Ovary (tissue), 9 donors: ENCODE results near the gene TRIM61. TPM values are rescaled to one million over a fixed set of nuclear protein-coding genes. Genes with fewer than 3 reads are reported as not detected.
"Not testable (repeated sequence)": the region's sequence is repeated elsewhere in the genome, so short reads cannot be mapped to it uniquely, and the experiment has no call there.

Experiments used
- DNase-seq, 5 donors: peaks; one replicate each; pipeline ENCODE4 v3.0.0-alpha.2; 2019 to 2020
- H3K27ac ChIP-seq, 2 donors: fragments of 200-600 bp; one replicate each; pipeline versions ENCODE4 v1.5.1 to v1.8.0; 2019 to 2022
- H3K27me3 ChIP-seq: fragments of 200-600 bp; one replicate; pipeline ENCODE4 v1.8.0; 2022
- H3K36me3 ChIP-seq: fragments of 200-600 bp; sonication (generic); one replicate; pipeline ENCODE4 v1.5.1; 2019
- H3K4me1 ChIP-seq: one replicate; pipeline ENCODE4 v1.8.1; 2013; ENCODE audit warnings: mild to moderate bottlenecking, moderate library complexity; ENCODE audit not compliant: insufficient read depth
- H3K4me3 ChIP-seq: fragments of 200-600 bp; sonication (generic); one replicate; pipeline ENCODE4 v1.5.1; 2017
- H3K9me3 ChIP-seq, 2 donors: fragments of 200-600 bp in 1 of 2; sonication (generic) in 1 of 2; one replicate each; pipeline versions ENCODE4 v1.5.1 to v1.8.1; 2013 to 2019; ENCODE audit warnings: mild to moderate bottlenecking in 1 of 2, moderate library complexity in 1 of 2
- EP300 ChIP-seq: sonication (generic); formaldehyde crosslinking; IDR thresholded peaks from one replicate; pipeline ENCODE4 v1.6.1; 2017; ENCODE audit warnings: antibody characterized with exemption
- POLR2A ChIP-seq: fragments of 450-650 bp; IDR thresholded peaks from one replicate; pipeline ENCODE4 v1.6.1; 2017; ENCODE audit warnings: antibody characterized with exemption, mild to moderate bottlenecking, moderate library complexity
- WGBS, 3 donors: extraction: QIAGEN DNeasy Blood & Tissue Kit in 1 of 3; methylation state at CpG; one replicate each; pipeline versions ENCODE4 v1.1.5 to v1.1.7; 2013 to 2017; 5-methylcytosine and 5-hydroxymethylcytosine counted together
- intact Hi-C, 4 donors: fragments of 100-400 bp; cut with DNase I; formaldehyde crosslinking; loops; one replicate each; pipeline versions ENCODE4 v1.11.0 to v1.15.1; 2022 to 2023
- polyA plus RNA-seq, 2 donors: library from polyadenylated mRNA; stranded (reverse); fragments of 200-250 nt in 1 of 2; fragments of 350-450 nt in 1 of 2; fragmentation: Illumina TruSeq in 1 of 2; extraction: RNeasy Lipid Tissue Mini Kit (QIAGEN cat#74804) in 1 of 2; gene quantifications; one replicate each; pipeline ENCODE4 v1.2.3, GENCODE V29; 2013 to 2014
- total RNA-seq, 7 donors: library from RNA; depleted of rRNA in 2 of 7; stranded (reverse); fragments of >200 nt in 2 of 7; fragmentation: NEBNext Ultra II Directional in 3 of 7; extraction: Animal tissue kit (Norgen Biotek cat#: 25700) in 3 of 7; gene quantifications; one replicate each; pipeline versions ENCODE4 v1.1.0 to v1.2.4, GENCODE V29; 2016 to 2023
- TF ChIP-seq, protein P1 (sequence below), 3 donors: fragments of 450-650 bp in 2 of 3; fragments of 200-600 bp in 1 of 3; IDR thresholded peaks; one replicate each; pipeline versions ENCODE4 v1.5.1 to v1.8.0; 2016 to 2022; ENCODE audit warnings: antibody characterized with exemption in 3 of 3, mild to moderate bottlenecking in 1 of 3
- donor health status: DM: no; HTN: no; CAD: no; lungs with moderate emphysema.
- donor health status: DM: no; HTN: no; CAD: no.
- donor health status: Bipolar disorder and iron deficiency.
- donor health status: DM: yes; HTN: yes; CAD: no.
- donor health status: DM: no; HTN: no; CAD: no.
- donor health status: DM: yes; HTN: yes; CAD: no.

Gene TRIM61
- total and polyA plus RNA-seq, 9 donors = 0.36 to 3.4 (median 1.8) TPM

DNA sequence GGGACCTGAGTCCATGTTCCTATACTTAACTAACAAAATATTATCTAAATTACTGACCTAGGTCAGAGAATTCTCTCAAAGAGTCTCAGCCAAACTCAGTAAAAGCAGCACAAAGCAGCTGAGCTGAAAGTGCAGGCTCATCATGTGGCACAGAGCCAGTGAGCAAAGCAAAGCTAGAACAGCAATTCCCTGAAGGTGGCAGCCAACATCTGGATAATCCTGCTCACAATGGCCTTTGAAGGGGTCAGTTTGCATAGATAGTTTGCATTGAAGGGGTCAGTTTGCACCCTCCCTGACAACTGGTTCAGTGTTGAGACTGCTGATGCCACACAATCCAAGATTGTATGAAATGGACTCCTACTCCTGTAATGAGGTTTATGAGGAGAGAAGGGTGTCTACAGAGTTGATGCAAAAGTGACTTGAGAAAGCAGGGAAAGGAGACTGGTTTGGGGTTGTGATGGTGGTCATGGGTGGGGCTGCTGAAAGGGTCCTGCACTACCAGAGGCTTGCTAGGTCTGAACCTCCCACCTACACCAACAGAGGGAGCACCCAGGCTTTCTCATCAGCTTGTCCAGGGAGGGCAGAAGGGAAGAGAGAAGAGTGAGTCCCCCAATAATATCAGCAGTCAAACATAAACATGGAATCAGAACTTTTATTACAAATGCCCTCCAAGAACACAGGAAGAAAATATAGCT, 39.7 kb downstream of the TRIM61 start:
- TF ChIP-seq POLR2A (no peak), EP300 (no peak)
- TF ChIP-seq, protein P1, sequence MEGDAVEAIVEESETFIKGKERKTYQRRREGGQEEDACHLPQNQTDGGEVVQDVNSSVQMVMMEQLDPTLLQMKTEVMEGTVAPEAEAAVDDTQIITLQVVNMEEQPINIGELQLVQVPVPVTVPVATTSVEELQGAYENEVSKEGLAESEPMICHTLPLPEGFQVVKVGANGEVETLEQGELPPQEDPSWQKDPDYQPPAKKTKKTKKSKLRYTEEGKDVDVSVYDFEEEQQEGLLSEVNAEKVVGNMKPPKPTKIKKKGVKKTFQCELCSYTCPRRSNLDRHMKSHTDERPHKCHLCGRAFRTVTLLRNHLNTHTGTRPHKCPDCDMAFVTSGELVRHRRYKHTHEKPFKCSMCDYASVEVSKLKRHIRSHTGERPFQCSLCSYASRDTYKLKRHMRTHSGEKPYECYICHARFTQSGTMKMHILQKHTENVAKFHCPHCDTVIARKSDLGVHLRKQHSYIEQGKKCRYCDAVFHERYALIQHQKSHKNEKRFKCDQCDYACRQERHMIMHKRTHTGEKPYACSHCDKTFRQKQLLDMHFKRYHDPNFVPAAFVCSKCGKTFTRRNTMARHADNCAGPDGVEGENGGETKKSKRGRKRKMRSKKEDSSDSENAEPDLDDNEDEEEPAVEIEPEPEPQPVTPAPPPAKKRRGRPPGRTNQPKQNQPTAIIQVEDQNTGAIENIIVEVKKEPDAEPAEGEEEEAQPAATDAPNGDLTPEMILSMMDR (IDR thresholded peaks at IDR 0.05) = no peak
- DNase-seq = peak in 2 of 5 donors; percentile 26 to 58
- H3K4me3 ChIP-seq = no peak overlapping the region

DNA sequence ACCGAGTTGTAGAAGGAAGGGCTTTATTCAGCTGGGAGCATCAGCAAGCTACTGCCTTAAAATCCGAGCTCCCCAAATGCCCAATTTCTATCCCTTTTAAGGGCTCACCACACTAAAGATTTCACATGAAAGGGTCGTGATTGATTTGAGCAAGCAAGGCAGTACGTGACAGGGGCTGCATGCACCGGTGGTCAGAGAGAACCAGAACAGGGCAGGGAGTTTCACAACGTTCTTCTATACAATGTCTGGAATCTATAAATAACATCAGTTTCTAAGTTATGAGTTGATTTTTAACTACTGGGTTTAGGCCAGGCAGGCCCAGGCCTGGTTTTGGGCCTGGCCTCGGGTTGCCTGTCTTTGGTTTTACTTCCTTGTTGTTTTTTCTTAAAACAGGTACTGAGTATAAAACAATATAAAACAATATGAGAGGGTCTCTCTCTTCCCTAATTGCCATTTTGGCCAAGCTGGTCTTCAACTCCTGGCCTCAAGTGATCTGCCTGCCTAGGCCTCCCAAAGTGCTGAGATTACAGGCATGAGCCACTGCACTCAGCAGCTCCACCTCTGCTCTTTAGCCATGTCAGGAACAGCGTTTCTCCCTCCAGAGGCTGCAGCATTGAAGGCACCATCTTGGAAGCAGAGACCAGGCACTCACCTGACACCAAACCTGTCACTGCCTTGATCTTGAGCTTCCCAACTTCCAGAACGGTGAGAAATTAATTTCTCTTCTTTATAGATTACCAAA, 41.4 kb downstream of the TRIM61 start:
- H3K36me3 ChIP-seq, H3K9me3 ChIP-seq, H3K27ac ChIP-seq, H3K4me1 ChIP-seq, H3K4me3 ChIP-seq, DNase-seq, intact Hi-C loops, H3K27me3 ChIP-seq: not testable (repeated sequence)
- 82 to 88% (median 87%) methylated on average over 9 of the region's 9 CpGs for WGBS, 3 donors

More for the DNA sequence above, 39.7 kb downstream of the TRIM61 start:
- no peaks in the 10 kb centered on the region for H3K36me3 ChIP-seq
- no peak overlapping the region for H3K27ac ChIP-seq
- intact Hi-C loops = no loop called here
- H3K27me3 ChIP-seq = no peaks in the 10 kb centered on the region
- H3K4me1 ChIP-seq = no peaks in the 10 kb centered on the region
- H3K9me3 ChIP-seq = no peaks in the 10 kb centered on the region

DNA sequence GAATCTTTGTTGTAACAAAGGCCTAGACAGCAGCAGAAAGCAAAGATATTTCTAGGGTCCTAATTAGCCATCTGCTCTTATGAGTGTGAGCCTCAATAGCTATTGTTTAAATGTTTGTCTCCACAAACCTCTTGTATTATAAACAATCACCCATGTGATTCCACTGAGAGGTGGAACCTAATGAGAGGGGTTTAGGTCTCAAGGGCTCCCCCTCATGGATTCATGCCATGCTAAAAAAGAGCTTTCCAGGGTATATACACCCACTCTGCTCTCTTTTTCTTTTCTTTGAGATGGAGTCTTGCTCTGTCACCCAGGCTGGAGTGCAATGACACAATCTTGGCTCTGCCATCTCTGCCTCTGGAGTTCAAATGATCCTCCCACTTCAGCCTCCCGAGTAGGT, 42.1 kb downstream of the TRIM61 start:
- intact Hi-C loops = no loop called here
- WGBS, 3 donors = 35 to 43% (median 41%) methylated on average over 1 of the region's 1 CpG
- Histone ChIP-seq H3K27ac (no peak overlapping the region), H3K9me3 (no peaks in the 10 kb centered on the region), H3K4me3 (no peak overlapping the region), H3K4me1 (no peaks in the 10 kb centered on the region), H3K36me3 (no peaks in the 10 kb centered on the region), H3K27me3 (no peaks in the 10 kb centered on the region)
- no peak for TF ChIP-seq POLR2A
- TF ChIP-seq, protein P1 (IDR thresholded peaks at IDR 0.05) = no peak
- no peak for TF ChIP-seq EP300
- no peak for DNase-seq

DNA sequence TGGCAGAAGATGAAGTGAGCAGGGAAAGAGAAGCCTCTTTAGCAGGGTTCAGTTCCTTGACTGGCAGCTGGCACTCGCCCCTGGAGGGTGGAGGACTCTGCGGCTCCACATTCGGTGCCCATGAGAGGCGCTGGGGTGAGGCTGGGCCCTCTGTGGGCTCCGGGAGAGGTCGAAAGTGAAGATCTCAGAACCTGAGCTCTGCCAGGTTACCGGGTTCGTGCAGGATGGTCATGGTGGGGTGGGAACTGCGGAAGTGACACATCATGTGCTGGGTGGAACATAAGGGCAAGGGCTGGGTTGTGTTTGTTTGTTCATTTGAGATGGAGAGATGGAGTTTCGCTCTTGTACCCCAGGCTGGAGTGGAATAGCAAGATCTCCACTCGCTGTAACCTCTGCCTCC, 44.2 kb downstream of the TRIM61 start:
- no peaks in the 10 kb centered on the region for H3K27me3 ChIP-seq
- DNase-seq = no peak
- WGBS, 3 donors = 83 to 94% (median 91%) methylated on average over 10 to 11 of the region's 11 CpGs
- no peak overlapping the region for H3K27ac ChIP-seq
- H3K36me3 ChIP-seq = no peaks in the 10 kb centered on the region
- TF ChIP-seq, protein P1 (IDR thresholded peaks at IDR 0.05) = no peak
- no peak for TF ChIP-seq EP300
- TF ChIP-seq POLR2A = no peak
- H3K9me3 ChIP-seq = no peaks in the 10 kb centered on the region
- intact Hi-C loops = no loop called here
- no peak overlapping the region for H3K4me3 ChIP-seq
- no peaks in the 10 kb centered on the region for H3K4me1 ChIP-seq
